HG03565 (cell line): Measurements from ENCODE around the gene RASL11A.
"Not testable (repeated sequence)": the region's sequence is repeated elsewhere in the genome, so short reads cannot be mapped to it uniquely, and the experiment has no call there.

Experiments
- ATAC-seq: cut with Tn5 transposase; IDR thresholded peaks from one replicate; pipeline ENCODE4 v1.9.1; 2021; ENCODE audit warnings: mild to moderate bottlenecking, moderate library complexity; ENCODE audit not compliant: unreplicated experiment

The RASL11A gene

GRCh38 chr13:27270594-27271520, at the start of gene RASL11A:
Gene RASL11A (plus strand): TSS chr13:27270830. CDS start chr13:27270945, 115 bp downstream.
- peak; percentile 55 for ATAC-seq

GRCh38 chr13:27222100-27222499, 48.5 kb upstream of the RASL11A start:
- ATAC-seq = not testable (repeated sequence)

- ATAC-seq = no peak
These were observed 43.6 kb upstream of the RASL11A start for GRCh38 chr13:27226991-27227390.

- no peak for ATAC-seq
These were observed 42.5 kb upstream of the RASL11A start for GRCh38 chr13:27228131-27228530.

GRCh38 chr13:27229642-27230041, 41.0 kb upstream of the RASL11A start:
- no peak for ATAC-seq

- no peak for ATAC-seq
These were observed 36.7 kb upstream of the RASL11A start for GRCh38 chr13:27233964-27234363.

- ATAC-seq = no peak
These were observed 34.2 kb upstream of the RASL11A start for GRCh38 chr13:27236478-27236877.

- no peak for ATAC-seq
These were observed 27.9 kb upstream of the RASL11A start for GRCh38 chr13:27242702-27243101.

- ATAC-seq = no peak
These were observed 25.0 kb upstream of the RASL11A start for GRCh38 chr13:27245610-27246009.

GRCh38 chr13:27250833-27251165, 19.8 kb upstream of the RASL11A start:
- ATAC-seq = no peak

- ATAC-seq = peak; percentile 86
These were observed 19.2 kb upstream of the RASL11A start, which contains the start of gene RPL21 for GRCh38 chr13:27251166-27252091. Gene RPL21 (plus strand): TSS chr13:27251558. CDS start chr13:27253777, 2,219 bp downstream.

GRCh38 chr13:27252467-27252866, 18.2 kb upstream of the RASL11A start:
- no peak for ATAC-seq

- ATAC-seq = no peak
These were observed 13.4 kb upstream of the RASL11A start for GRCh38 chr13:27257233-27257568.

- ATAC-seq = no peak
These were observed 12.9 kb upstream of the RASL11A start for GRCh38 chr13:27257648-27258253.

- no peak for ATAC-seq
These were observed 11.8 kb upstream of the RASL11A start for GRCh38 chr13:27258637-27259386.

- peak; percentile 42 for ATAC-seq
These were observed 10.8 kb upstream of the RASL11A start for GRCh38 chr13:27259831-27260230.

- ATAC-seq = no peak
These were observed 9.2 kb upstream of the RASL11A start for GRCh38 chr13:27261396-27261795.

GRCh38 chr13:27263438-27263837, 7.2 kb upstream of the RASL11A start:
- no peak for ATAC-seq

GRCh38 chr13:27264181-27264580, 6.4 kb upstream of the RASL11A start:
- no peak for ATAC-seq

GRCh38 chr13:27264648-27265047, 6.0 kb upstream of the RASL11A start:
- ATAC-seq = no peak
